Parietal lobe (tissue), 2 donors: Measurements from ENCODE around the gene SNX24. TPM values are rescaled to one million over a fixed set of nuclear protein-coding genes. Genes with fewer than 3 reads are reported as not detected.

ENCODE experiments used
- small RNA-seq: library from RNA; depleted of rRNA; stranded (forward); fragments of <200 nt; gene quantifications from one replicate; pipeline ENCODE3, GENCODE V24; 2014; ENCODE audit warnings: low replicate concordance
- total RNA-seq: library from RNA; depleted of rRNA; stranded (reverse); fragments of >200 nt; gene quantifications from one replicate; pipeline ENCODE4 v1.2.3, GENCODE V29; 2014

SNX24 gene
- total RNA-seq, result 16.0 TPM

GRCh38 chr5:122845229-122846050 is at the start of gene SNX24:
SNX24 (plus strand) TSS chr5:122845613; CDS start chr5:122845634, 21 bp downstream.

GRCh38 chr5:123036391-123037103 is 191.1 kb downstream of the SNX24 start, which contains the start of gene PPIC:
PPIC (minus strand) TSS chr5:123036725; CDS start chr5:123036625, 100 bp downstream.

Small RNAs within 50 kb of the gene (small RNA-seq; reads per million reads assigned to genes)
- gene RN7SL689P, result not detected

Other genes with a start within 250 kb of the SNX24 start
- gene SNX2, start 70.5 kb upstream of the SNX24 start, total RNA-seq, result 62.3 TPM
- 1.3 TPM for gene PPIC, start 191.1 kb downstream of the SNX24 start, total RNA-seq
- 0.31 TPM for gene PRDM6, start 243.6 kb downstream of the SNX24 start, total RNA-seq